ENCODE measurements around the gene FBN2.

FBN2 gene

GRCh38 chr5:128538000-128538249, at the start of gene FBN2:
Gene FBN2 (minus strand): TSS chr5:128538245. CDS start chr5:128537603, 642 bp downstream.
- no peaks in the 10 kb centered on the region for H4K20me1 ChIP-seq (ENCODE audit: insufficient read depth, low read length)
- no peak within 1 kb of the TSS for H3K4me2 ChIP-seq (ENCODE audit: insufficient read depth, low read length)
- H3K4me1 ChIP-seq (ENCODE audit: insufficient read depth, low read length), result no peaks in the 10 kb centered on the region
- H3K36me3 ChIP-seq (ENCODE audit: insufficient read depth, low read length), result no peaks in the 10 kb centered on the region
- no peak within 1 kb of the TSS for H3K27ac ChIP-seq (ENCODE audit: low read length)
- no peak within 1 kb of the TSS for H3K9ac ChIP-seq (ENCODE audit: low read depth, low read length)
- ATAC-seq (ENCODE audit: insufficient read depth, low read depth) (no peak), DNase-seq (no peak)
- H3K4me3 ChIP-seq (ENCODE audit: low read depth in 1 of 2, low read length in 2 of 2), result no peak within 1 kb of the TSS
- H2AFZ ChIP-seq (ENCODE audit: low read depth, low read length), result no peak within 1 kb of the TSS
- no peaks in the 10 kb centered on the region for H3K27me3 ChIP-seq (ENCODE audit: insufficient read depth, low read length, poor library complexity)
- no peak for TF ChIP-seq EZH2 (IDR thresholded peaks at IDR 0.05; ENCODE audit: borderline replicate concordance, low read depth, low read length, severe bottlenecking)
- TF ChIP-seq CTCF (IDR thresholded peaks at IDR 0.05; ENCODE audit: borderline replicate concordance, extremely low read depth, low read length, poor library complexity, severe bottlenecking), result no peak
- no peaks in the 10 kb centered on the region for H3K79me2 ChIP-seq (ENCODE audit: insufficient read depth, low read length)
- H3K9me3 ChIP-seq (ENCODE audit: insufficient read depth, low read length, severe bottlenecking), result peaks cover 13% of the 10 kb centered on the region

GRCh38 chr5:128587275-128587674, 49.2 kb upstream of the FBN2 start:
- no peaks in the 10 kb centered on the region for H3K36me3 ChIP-seq (ENCODE audit: insufficient read depth, low read length)
- no peaks in the 10 kb centered on the region for H4K20me1 ChIP-seq (ENCODE audit: insufficient read depth, low read length)
- H3K4me3 ChIP-seq (ENCODE audit: low read depth in 1 of 2, low read length in 2 of 2), result no peak overlapping the region
- H3K27me3 ChIP-seq (ENCODE audit: insufficient read depth, low read length, poor library complexity), result no peaks in the 10 kb centered on the region
- H3K79me2 ChIP-seq (ENCODE audit: insufficient read depth, low read length), result no peaks in the 10 kb centered on the region
- no peak overlapping the region for H2AFZ ChIP-seq (ENCODE audit: low read depth, low read length)
- H3K9ac ChIP-seq (ENCODE audit: low read depth, low read length), result no peak overlapping the region
- no peak overlapping the region for H3K27ac ChIP-seq (ENCODE audit: low read length)
- no peaks in the 10 kb centered on the region for H3K9me3 ChIP-seq (ENCODE audit: insufficient read depth, low read length, severe bottlenecking)
- ATAC-seq (ENCODE audit: insufficient read depth, low read depth), result no peak
- H3K4me1 ChIP-seq (ENCODE audit: insufficient read depth, low read length), result no peaks in the 10 kb centered on the region
- no peak for DNase-seq
- no peak overlapping the region for H3K4me2 ChIP-seq (ENCODE audit: insufficient read depth, low read length)
- TF ChIP-seq CTCF (IDR thresholded peaks at IDR 0.05; ENCODE audit: borderline replicate concordance, extremely low read depth, low read length, poor library complexity, severe bottlenecking) (no peak), EZH2 (IDR thresholded peaks at IDR 0.05; ENCODE audit: borderline replicate concordance, low read depth, low read length, severe bottlenecking) (no peak)

- ATAC-seq (ENCODE audit: insufficient read depth, low read depth) (no peak), DNase-seq (no peak)
- H3K4me3 ChIP-seq (ENCODE audit: low read depth in 1 of 2, low read length in 2 of 2), result no peak overlapping the region
- no peak overlapping the region for H3K4me2 ChIP-seq (ENCODE audit: insufficient read depth, low read length)
- no peaks in the 10 kb centered on the region for H4K20me1 ChIP-seq (ENCODE audit: insufficient read depth, low read length)
- H3K79me2 ChIP-seq (ENCODE audit: insufficient read depth, low read length), result no peaks in the 10 kb centered on the region
- TF ChIP-seq EZH2 (IDR thresholded peaks at IDR 0.05; ENCODE audit: borderline replicate concordance, low read depth, low read length, severe bottlenecking) (no peak), CTCF (IDR thresholded peaks at IDR 0.05; ENCODE audit: borderline replicate concordance, extremely low read depth, low read length, poor library complexity, severe bottlenecking) (no peak)
- no peak overlapping the region for H2AFZ ChIP-seq (ENCODE audit: low read depth, low read length)
- no peak overlapping the region for H3K27ac ChIP-seq (ENCODE audit: low read length)
- H3K9ac ChIP-seq (ENCODE audit: low read depth, low read length), result no peak overlapping the region
- H3K36me3 ChIP-seq (ENCODE audit: insufficient read depth, low read length), result no peaks in the 10 kb centered on the region
- no peaks in the 10 kb centered on the region for H3K4me1 ChIP-seq (ENCODE audit: insufficient read depth, low read length)
- H3K27me3 ChIP-seq (ENCODE audit: insufficient read depth, low read length, poor library complexity), result no peaks in the 10 kb centered on the region
- H3K9me3 ChIP-seq (ENCODE audit: insufficient read depth, low read length, severe bottlenecking), result no peaks in the 10 kb centered on the region
Measured at GRCh38 chr5:128586848-128587247, 48.8 kb upstream of the FBN2 start.

GRCh38 chr5:128579639-128580038, 41.6 kb upstream of the FBN2 start:
- Histone ChIP-seq H3K4me3 (ENCODE audit: low read depth in 1 of 2, low read length in 2 of 2) (no peak overlapping the region), H4K20me1 (ENCODE audit: insufficient read depth, low read length) (no peaks in the 10 kb centered on the region), H3K27ac (ENCODE audit: low read length) (no peak overlapping the region), H3K9me3 (ENCODE audit: insufficient read depth, low read length, severe bottlenecking) (no peaks in the 10 kb centered on the region), H3K27me3 (ENCODE audit: insufficient read depth, low read length, poor library complexity) (no peaks in the 10 kb centered on the region), H3K79me2 (ENCODE audit: insufficient read depth, low read length) (no peaks in the 10 kb centered on the region), H3K36me3 (ENCODE audit: insufficient read depth, low read length) (no peaks in the 10 kb centered on the region), H3K4me2 (ENCODE audit: insufficient read depth, low read length) (no peak overlapping the region), H3K9ac (ENCODE audit: low read depth, low read length) (no peak overlapping the region), H2AFZ (ENCODE audit: low read depth, low read length) (no peak overlapping the region), H3K4me1 (ENCODE audit: insufficient read depth, low read length) (no peaks in the 10 kb centered on the region)
- ATAC-seq (ENCODE audit: insufficient read depth, low read depth) (no peak), DNase-seq (no peak)
- TF ChIP-seq EZH2 (IDR thresholded peaks at IDR 0.05; ENCODE audit: borderline replicate concordance, low read depth, low read length, severe bottlenecking) (no peak), CTCF (IDR thresholded peaks at IDR 0.05; ENCODE audit: borderline replicate concordance, extremely low read depth, low read length, poor library complexity, severe bottlenecking) (no peak)

Measured in DND-41 (cell line).